Tibial nerve (tissue), 4 donors: ENCODE results near the gene NDFIP2. TPM values are rescaled to one million over a fixed set of nuclear protein-coding genes. Genes with fewer than 3 reads are reported as not detected.

Experiments used
- DNase-seq, 2 donors: peaks; one replicate each; pipeline ENCODE4 v3.0.0-alpha.2; 2019; ENCODE audit warnings: low spot score in 2 of 2
- H3K27ac ChIP-seq, 4 donors: fragments of 200-600 bp; sonication (generic) in 3 of 4; one replicate each; pipeline ENCODE4 v1.5.1; 2017 to 2019; ENCODE audit warnings: mild to moderate bottlenecking in 1 of 4
- H3K27me3 ChIP-seq, 2 donors: fragments of 200-600 bp; sonication (generic) in 1 of 2; one replicate each; pipeline versions ENCODE4 v1.5.1 to v1.6.0; 2017 to 2019
- H3K36me3 ChIP-seq, 3 donors: fragments of 200-600 bp; sonication (generic); one replicate each; pipeline ENCODE4 v1.5.1; 2018 to 2019
- H3K4me1 ChIP-seq, 4 donors: fragments of 200-600 bp; sonication (generic) in 3 of 4; one replicate each; pipeline ENCODE4 v1.5.1; 2017 to 2019
- H3K4me3 ChIP-seq, 4 donors: fragments of 200-600 bp; sonication (generic) in 3 of 4; one replicate each; pipeline ENCODE4 v1.5.1; 2017 to 2019; ENCODE audit warnings: mild to moderate bottlenecking in 1 of 4, moderate library complexity in 1 of 4
- H3K9me3 ChIP-seq, 4 donors: fragments of 200-600 bp; sonication (generic) in 3 of 4; one replicate each; pipeline ENCODE4 v1.5.1; 2017 to 2019
- CTCF ChIP-seq, 5 experiments: fragments of 200-600 bp in 3 of 5; fragments of 450-650 bp in 2 of 5; sonication (generic) in 3 of 5; IDR thresholded peaks; one replicate each; pipeline ENCODE4 v1.5.1; 2016 to 2019; ENCODE audit warnings: antibody characterized with exemption in 5 of 5, mild to moderate bottlenecking in 3 of 5, moderate library complexity in 2 of 5
- EP300 ChIP-seq, 2 donors: sonication (generic); formaldehyde crosslinking; IDR thresholded peaks; one replicate each; pipeline ENCODE4 v1.6.1; 2017; ENCODE audit warnings: antibody characterized with exemption in 2 of 2, mild to moderate bottlenecking in 1 of 2
- POLR2A ChIP-seq, 2 donors: fragments of 450-650 bp; IDR thresholded peaks; one replicate each; pipeline ENCODE4 v1.6.1; 2017; ENCODE audit warnings: antibody characterized with exemption in 2 of 2, mild to moderate bottlenecking in 2 of 2, moderate library complexity in 2 of 2
- WGBS, 2 donors: methylation state at CpG; one replicate each; pipeline ENCODE4 v1.1.5; 2018; 5-methylcytosine and 5-hydroxymethylcytosine counted together
- total RNA-seq, 4 donors: library from RNA; depleted of rRNA; stranded (reverse); fragments of >200 nt; gene quantifications; one replicate each; pipeline ENCODE4 v1.1.0, GENCODE V29; 2016

Gene NDFIP2
- total RNA-seq, 4 donors from 2014 or later, result 17.9 to 20.7 (median 19.0) TPM

- no peaks in the 10 kb centered on the region for H3K9me3 ChIP-seq
- TF ChIP-seq EP300 (IDR thresholded peaks at IDR 0.05) (no peak), POLR2A (IDR thresholded peaks at IDR 0.05) (no peak), CTCF (IDR thresholded peaks at IDR 0.05) (no peak)
- H3K36me3 ChIP-seq, result no peaks in the 10 kb centered on the region
- 89 to 90% methylated on average over 2 of the region's 2 CpGs for WGBS, 2 donors
- no peak overlapping the region for H3K4me3 ChIP-seq
- peaks cover 0 to 24% (median 11%) of the 10 kb centered on the region in 4 donors for H3K4me1 ChIP-seq
- H3K27me3 ChIP-seq, result no peaks in the 10 kb centered on the region
- no peak for DNase-seq
- H3K27ac ChIP-seq, result peak overlapping the region in 1 of 4 donors; percentile 29
These were observed 12.1 kb downstream of the NDFIP2 start for GRCh38 chr13:79492918-79493594.

- Histone ChIP-seq H3K4me1 (peaks cover 0 to 24% (median 9%) of the 10 kb centered on the region in 4 donors), H3K4me3 (no peak overlapping the region), H3K9me3 (no peaks in the 10 kb centered on the region), H3K36me3 (no peaks in the 10 kb centered on the region), H3K27me3 (no peaks in the 10 kb centered on the region), H3K27ac (no peak overlapping the region)
- no peak for DNase-seq
- WGBS, 2 donors, result 77 to 91% methylated on average over 1 of the region's 1 CpG
- TF ChIP-seq CTCF (IDR thresholded peaks at IDR 0.05) (no peak), POLR2A (IDR thresholded peaks at IDR 0.05) (no peak), EP300 (IDR thresholded peaks at IDR 0.05) (no peak)
These were observed 15.2 kb downstream of the NDFIP2 start for GRCh38 chr13:79496188-79496587.

- Histone ChIP-seq H3K4me1 (peaks cover 0 to 17% (median 3%) of the 10 kb centered on the region in 4 donors), H3K9me3 (no peaks in the 10 kb centered on the region), H3K27ac (no peak overlapping the region), H3K4me3 (no peak overlapping the region), H3K36me3 (no peaks in the 10 kb centered on the region), H3K27me3 (no peaks in the 10 kb centered on the region)
- no peak for TF ChIP-seq CTCF (IDR thresholded peaks at IDR 0.05)
- no peak for TF ChIP-seq POLR2A (IDR thresholded peaks at IDR 0.05)
- TF ChIP-seq EP300 (IDR thresholded peaks at IDR 0.05), result no peak
- 79 to 81% methylated on average over 1 of the region's 1 CpG for WGBS, 2 donors
- no peak for DNase-seq
These were observed 16.1 kb downstream of the NDFIP2 start for GRCh38 chr13:79497064-79497463.

- H3K9me3 ChIP-seq, result no peaks in the 10 kb centered on the region
- no peaks in the 10 kb centered on the region for H3K36me3 ChIP-seq
- no peak for DNase-seq
- no peak overlapping the region for H3K4me3 ChIP-seq
- TF ChIP-seq POLR2A (IDR thresholded peaks at IDR 0.05) (no peak), CTCF (IDR thresholded peaks at IDR 0.05) (no peak), EP300 (IDR thresholded peaks at IDR 0.05) (no peak)
- no peaks in the 10 kb centered on the region for H3K27me3 ChIP-seq
- no peak overlapping the region for H3K27ac ChIP-seq
- peaks cover 0 to 9% (median 3%) of the 10 kb centered on the region in 4 donors for H3K4me1 ChIP-seq
- WGBS, 2 donors, result 95 to 97% methylated on average over 1 of the region's 1 CpG
These were observed 16.9 kb downstream of the NDFIP2 start for GRCh38 chr13:79497852-79498251.

- peaks cover 0 to 6% (median 0%) of the 10 kb centered on the region in 4 donors for H3K4me1 ChIP-seq
- DNase-seq, result no peak
- no peaks in the 10 kb centered on the region for H3K27me3 ChIP-seq
- no peak overlapping the region for H3K4me3 ChIP-seq
- 94 to 97% methylated on average over 4 of the region's 4 CpGs for WGBS, 2 donors
- no peaks in the 10 kb centered on the region for H3K36me3 ChIP-seq
- no peak for TF ChIP-seq EP300 (IDR thresholded peaks at IDR 0.05)
- no peak for TF ChIP-seq CTCF (IDR thresholded peaks at IDR 0.05)
- no peak for TF ChIP-seq POLR2A (IDR thresholded peaks at IDR 0.05)
- H3K9me3 ChIP-seq, result no peaks in the 10 kb centered on the region
- H3K27ac ChIP-seq, result no peak overlapping the region
These were observed 19.9 kb downstream of the NDFIP2 start for GRCh38 chr13:79500829-79501228.
